ENCODE measurements around the gene CRIM1. TPM values are rescaled to one million over a fixed set of nuclear protein-coding genes. Genes with fewer than 3 reads are reported as not detected.

Gene CRIM1
- total RNA-seq, 4 donors from 2014 or later: 72.6 to 162 (median 112) TPM

DNA sequence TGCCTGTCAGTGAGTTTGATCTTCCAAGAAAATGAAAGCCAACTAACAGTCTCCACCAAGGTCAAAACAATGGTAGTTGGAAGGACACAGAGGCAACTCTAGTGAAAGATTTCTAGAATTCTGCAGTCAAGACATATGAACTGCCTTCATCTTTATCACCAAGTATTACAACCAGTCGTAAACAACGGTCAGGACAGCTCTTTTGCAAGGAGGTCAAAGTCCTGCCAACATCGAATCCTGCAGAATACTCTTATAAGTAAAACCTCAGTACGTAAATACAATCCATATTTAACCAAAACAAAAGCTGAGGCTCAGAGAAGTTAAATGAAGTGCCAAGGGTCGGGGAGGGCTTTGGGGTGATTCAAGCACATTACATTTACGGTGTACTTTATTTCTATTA lies 239.3 kb downstream of the CRIM1 start:
- 94% methylated on average over 6 of the region's 6 CpGs for WGBS
- H3K36me3 ChIP-seq: peaks cover 3% of the 10 kb centered on the region
- H3K27ac ChIP-seq: no peak overlapping the region
- no peaks in the 10 kb centered on the region for H3K27me3 ChIP-seq
- no peaks in the 10 kb centered on the region for H3K9me3 ChIP-seq
- no peak overlapping the region for H3K4me3 ChIP-seq
- DNase-seq (ENCODE audit: low spot score in 2 of 2): no peak
- H3K4me1 ChIP-seq: peaks cover 25% of the 10 kb centered on the region
- no peak for TF ChIP-seq POLR2A (IDR thresholded peaks at IDR 0.05)
- no peak for TF ChIP-seq EP300 (IDR thresholded peaks at IDR 0.05)
- TF ChIP-seq, protein P1, sequence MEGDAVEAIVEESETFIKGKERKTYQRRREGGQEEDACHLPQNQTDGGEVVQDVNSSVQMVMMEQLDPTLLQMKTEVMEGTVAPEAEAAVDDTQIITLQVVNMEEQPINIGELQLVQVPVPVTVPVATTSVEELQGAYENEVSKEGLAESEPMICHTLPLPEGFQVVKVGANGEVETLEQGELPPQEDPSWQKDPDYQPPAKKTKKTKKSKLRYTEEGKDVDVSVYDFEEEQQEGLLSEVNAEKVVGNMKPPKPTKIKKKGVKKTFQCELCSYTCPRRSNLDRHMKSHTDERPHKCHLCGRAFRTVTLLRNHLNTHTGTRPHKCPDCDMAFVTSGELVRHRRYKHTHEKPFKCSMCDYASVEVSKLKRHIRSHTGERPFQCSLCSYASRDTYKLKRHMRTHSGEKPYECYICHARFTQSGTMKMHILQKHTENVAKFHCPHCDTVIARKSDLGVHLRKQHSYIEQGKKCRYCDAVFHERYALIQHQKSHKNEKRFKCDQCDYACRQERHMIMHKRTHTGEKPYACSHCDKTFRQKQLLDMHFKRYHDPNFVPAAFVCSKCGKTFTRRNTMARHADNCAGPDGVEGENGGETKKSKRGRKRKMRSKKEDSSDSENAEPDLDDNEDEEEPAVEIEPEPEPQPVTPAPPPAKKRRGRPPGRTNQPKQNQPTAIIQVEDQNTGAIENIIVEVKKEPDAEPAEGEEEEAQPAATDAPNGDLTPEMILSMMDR (IDR thresholded peaks at IDR 0.05): no peak

- WGBS: 96% methylated on average over 12 of the region's 12 CpGs
- no peaks in the 10 kb centered on the region for H3K9me3 ChIP-seq
Measured at GRCh38 chr2:36596397-36596796, 240.8 kb downstream of the CRIM1 start.

GRCh38 chr2:36597003-36597531 lies 241.5 kb downstream of the CRIM1 start:
- H3K4me3 ChIP-seq: peak overlapping the region; percentile 100
- no peaks in the 10 kb centered on the region for H3K27me3 ChIP-seq
- no peak for DNase-seq (ENCODE audit: low spot score in 2 of 2)
- H3K36me3 ChIP-seq: no peaks in the 10 kb centered on the region
- TF ChIP-seq EP300 (IDR thresholded peaks at IDR 0.05) (no peak), POLR2A (IDR thresholded peaks at IDR 0.05) (no peak), POLR2AphosphoS5 (IDR thresholded peaks at IDR 0.05) (no peak)
- TF ChIP-seq, protein P1 (IDR thresholded peaks at IDR 0.05): no peak
- 27% methylated on average over 19 of the region's 19 CpGs for WGBS
- H3K4me1 ChIP-seq: peaks cover 25% of the 10 kb centered on the region
- no peak overlapping the region for H3K27ac ChIP-seq
- no peaks in the 10 kb centered on the region for H3K9me3 ChIP-seq

More at GRCh38 chr2:36596397-36596796, 240.8 kb downstream of the CRIM1 start:
- no peak overlapping the region for H3K27ac ChIP-seq
- peaks cover 25% of the 10 kb centered on the region for H3K4me1 ChIP-seq
- TF ChIP-seq POLR2A (IDR thresholded peaks at IDR 0.05) (no peak), POLR2AphosphoS5 (IDR thresholded peaks at IDR 0.05) (no peak), EP300 (IDR thresholded peaks at IDR 0.05) (no peak)
- TF ChIP-seq, protein P1 (IDR thresholded peaks at IDR 0.05): no peak
- H3K36me3 ChIP-seq: no peaks in the 10 kb centered on the region
- no peaks in the 10 kb centered on the region for H3K27me3 ChIP-seq
- peak overlapping the region; percentile 100 for H3K4me3 ChIP-seq
- DNase-seq (ENCODE audit: low spot score in 2 of 2): no peak

DNA sequence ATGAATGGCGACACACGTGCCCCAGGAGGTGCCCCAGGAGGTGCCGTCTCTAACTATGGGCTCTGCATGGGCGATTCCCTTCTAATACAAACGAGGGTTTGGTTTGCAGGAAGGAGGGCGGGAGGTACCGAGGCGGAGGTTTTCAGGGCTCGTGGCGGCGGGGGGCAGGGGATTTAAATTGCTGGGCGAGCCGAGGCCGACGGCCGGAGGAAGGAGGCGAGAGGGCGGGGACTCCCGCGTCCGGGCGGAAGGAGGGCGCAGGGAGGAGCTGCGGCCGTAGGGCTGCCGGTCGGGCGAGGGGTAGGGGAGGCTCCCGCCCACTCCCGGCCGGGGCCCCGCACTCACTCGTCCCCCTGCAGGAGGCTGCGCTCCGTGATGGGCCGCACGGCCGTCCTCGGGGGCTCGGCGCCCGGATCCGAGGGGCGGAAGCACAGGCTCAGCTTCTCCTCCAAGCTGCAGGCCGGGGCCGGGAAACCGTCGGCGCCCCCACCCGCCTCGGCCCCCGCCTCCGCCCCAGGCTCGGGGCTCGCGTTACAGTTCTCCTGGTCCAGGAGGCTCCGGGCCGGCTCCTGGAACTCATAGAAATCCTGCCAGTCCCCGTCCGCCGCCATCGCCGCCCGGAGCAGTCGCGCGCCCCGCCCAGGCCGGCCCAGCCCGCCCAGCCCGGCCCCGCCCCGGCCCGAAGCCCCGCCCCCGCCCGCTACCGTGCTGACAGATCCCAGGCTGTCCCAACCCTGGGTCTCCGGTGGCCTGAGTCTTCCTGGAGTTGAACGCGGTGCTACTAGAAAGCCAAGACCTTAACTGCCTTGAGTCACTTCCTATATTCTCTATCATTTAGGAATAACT lies 242.2 kb downstream of the CRIM1 start, which contains the start of gene FEZ2:
TSS of gene FEZ2 (minus strand) at position 637 of the 846 bp plus-strand sequence. CDS start at position 611, 26 bp downstream.
- no peaks in the 10 kb centered on the region for H3K36me3 ChIP-seq
- H3K4me1 ChIP-seq: peaks cover 25% of the 10 kb centered on the region
- no peaks in the 10 kb centered on the region for H3K9me3 ChIP-seq
- no peaks in the 10 kb centered on the region for H3K27me3 ChIP-seq
- H3K4me3 ChIP-seq: peak within 1 kb of the TSS; percentile 100
- peak within 1 kb of the TSS; percentile 97 for H3K27ac ChIP-seq
- TF ChIP-seq POLR2A (IDR thresholded peaks at IDR 0.05): peak in 1 of 2 donors; percentile 33
- TF ChIP-seq, protein P1 (IDR thresholded peaks at IDR 0.05): no peak
- peak; percentile 77 to 85 for DNase-seq (ENCODE audit: low spot score in 2 of 2)
- WGBS: 0% methylated on average over 31 of the region's 81 CpGs

Other genes with a start within 250 kb of the CRIM1 start
- 10 to 100 TPM; 15.2 to 25.1 (median 17.7) TPM for gene FEZ2, start 242.4 kb downstream of the CRIM1 start, total RNA-seq

All from suprapubic skin (tissue), 4 donors.